Fibroblast of gingiva (primary cell): ENCODE results near the gene GRID2IP.

Experiments
- DNase-seq: peaks from one replicate; pipeline ENCODE4 v3.0.0-alpha.2; 2011; ENCODE audit warnings: low read depth

GRID2IP gene

GRCh38 chr7:6562106-6562505, 10.8 kb upstream of the GRID2IP start:
- DNase-seq = no peak

GRCh38 chr7:6559896-6560295, 8.6 kb upstream of the GRID2IP start:
- no peak for DNase-seq

GRCh38 chr7:6558837-6559236, 7.6 kb upstream of the GRID2IP start:
- DNase-seq = peak; percentile 27

GRCh38 chr7:6556196-6556595, 4.9 kb upstream of the GRID2IP start:
- no peak for DNase-seq

GRCh38 chr7:6554848-6555247, 3.6 kb upstream of the GRID2IP start:
- no peak for DNase-seq

GRCh38 chr7:6553448-6554044, 2.3 kb upstream of the GRID2IP start:
- DNase-seq = no peak

- no peak for DNase-seq
These were observed 3.9 kb downstream of the GRID2IP start for GRCh38 chr7:6547400-6547799.

GRCh38 chr7:6546498-6547251, 4.6 kb downstream of the GRID2IP start:
- no peak for DNase-seq

- no peak for DNase-seq
These were observed 5.7 kb downstream of the GRID2IP start for GRCh38 chr7:6545398-6546126.

GRCh38 chr7:6542368-6542767, 8.9 kb downstream of the GRID2IP start:
- DNase-seq = no peak

GRCh38 chr7:6536262-6537260, 14.7 kb downstream of the GRID2IP start:
- no peak for DNase-seq

- no peak for DNase-seq
These were observed 17.3 kb downstream of the GRID2IP start for GRCh38 chr7:6533893-6534495.

- DNase-seq = no peak
These were observed 18.7 kb downstream of the GRID2IP start for GRCh38 chr7:6532516-6532915.

GRCh38 chr7:6531492-6532279, 19.6 kb downstream of the GRID2IP start:
- no peak for DNase-seq

- DNase-seq = no peak
These were observed 20.4 kb downstream of the GRID2IP start for GRCh38 chr7:6530626-6531491.

GRCh38 chr7:6529643-6530042, 21.6 kb downstream of the GRID2IP start:
- DNase-seq = no peak

GRCh38 chr7:6528401-6529130, 22.7 kb downstream of the GRID2IP start:
- DNase-seq = no peak

GRCh38 chr7:6526997-6527378, 24.3 kb downstream of the GRID2IP start:
- DNase-seq = no peak
